Progenitor cell of endocrine pancreas (in vitro differentiated cells): ENCODE measurements around the gene STK32C. TPM values are rescaled to one million over a fixed set of nuclear protein-coding genes. Genes with fewer than 3 reads are reported as not detected.

Source experiments
- DNase-seq: peaks from one replicate; pipeline ENCODE4 v3.0.0; 2021; ENCODE audit warnings: low spot score; ENCODE audit not compliant: unreplicated experiment
- H3K27ac Mint-ChIP-seq: 2 replicates; pipeline ENCODE4 v1.8.0; 2021; ENCODE audit warnings: mild to moderate bottlenecking, moderate library complexity, mixed read lengths
- H3K27me3 Mint-ChIP-seq: 2 replicates; pipeline ENCODE4 v1.8.0; 2021; ENCODE audit warnings: mixed read lengths
- H3K36me3 Mint-ChIP-seq: 2 replicates; pipeline ENCODE4 v1.8.0; 2022; ENCODE audit warnings: mixed read lengths; ENCODE audit not compliant: insufficient read depth
- H3K4me1 Mint-ChIP-seq: 2 replicates; pipeline ENCODE4 v1.8.0; 2021; ENCODE audit warnings: low read depth, mixed read lengths
- H3K4me3 Mint-ChIP-seq: 2 replicates; pipeline ENCODE4 v1.8.0; 2021; ENCODE audit warnings: low read depth, mild to moderate bottlenecking, moderate library complexity, mixed read lengths
- H3K9me3 Mint-ChIP-seq: 2 replicates; pipeline ENCODE4 v1.8.0; 2021; ENCODE audit warnings: low read depth, mixed read lengths
- CTCF ChIP-seq: fragments of 200-600 bp; sonication (generic); IDR thresholded peaks from one replicate; pipeline ENCODE4 v1.5.0; 2021; ENCODE audit warnings: antibody characterized with exemption, mild to moderate bottlenecking; ENCODE audit not compliant: unreplicated experiment
- total RNA-seq: library from RNA; stranded (reverse); gene quantifications from 2 replicates; pipeline ENCODE4 v1.2.1, GENCODE V29; 2021

Gene STK32C
- total RNA-seq, 1 donor from 2014 or later, result 10.0 TPM

GRCh38 chr10:132158122-132158741 is 149.5 kb downstream of the STK32C start:
- Mint-ChIP-seq H3K4me3 (no peak overlapping the region), H3K36me3 (no peaks in the 10 kb centered on the region), H3K27me3 (peaks cover 22% of the 10 kb centered on the region), H3K4me1 (no peaks in the 10 kb centered on the region), H3K27ac (no peak overlapping the region), H3K9me3 (no peaks in the 10 kb centered on the region)
- no peak for TF ChIP-seq CTCF
- DNase-seq, result no peak

Other genes starting within 250 kb of the STK32C start
- 0.17 and 0.27 TPM in 2 replicates for gene JAKMIP3, start 242.0 kb downstream of the STK32C start, total RNA-seq
- gene DPYSL4, start 121.0 kb downstream of the STK32C start, total RNA-seq, result 54.6 and 55.9 TPM in 2 replicates
- 21.7 and 22.1 TPM in 2 replicates for gene LRRC27, start 24.2 kb upstream of the STK32C start, total RNA-seq
- gene PWWP2B, start 89.2 kb upstream of the STK32C start, total RNA-seq, result 23.2 and 24.3 TPM in 2 replicates
- gene INPP5A, start 229.8 kb upstream of the STK32C start, total RNA-seq, result 30.0 and 30.6 TPM in 2 replicates